Ureter (tissue), 1 donor: ENCODE data around the gene IL17RC. TPM values are rescaled to one million over a fixed set of nuclear protein-coding genes. Genes with fewer than 3 reads are reported as not detected.
"Not testable (repeated sequence)": the region's sequence is repeated elsewhere in the genome, so short reads cannot be mapped to it uniquely, and the experiment has no call there.

ENCODE experiments used
- DNase-seq: peaks from one replicate; pipeline ENCODE4 v3.0.0-alpha.2; 2020; ENCODE audit warnings: low spot score
- total RNA-seq: library from RNA; stranded (reverse); gene quantifications from one replicate; pipeline ENCODE4 v1.2.4, GENCODE V29; 2023
- donor health status: DM: yes; HTN: yes; CAD: no.

The IL17RC gene
- total RNA-seq, 1 donor from 2014 or later, result 34.0 TPM

DNA sequence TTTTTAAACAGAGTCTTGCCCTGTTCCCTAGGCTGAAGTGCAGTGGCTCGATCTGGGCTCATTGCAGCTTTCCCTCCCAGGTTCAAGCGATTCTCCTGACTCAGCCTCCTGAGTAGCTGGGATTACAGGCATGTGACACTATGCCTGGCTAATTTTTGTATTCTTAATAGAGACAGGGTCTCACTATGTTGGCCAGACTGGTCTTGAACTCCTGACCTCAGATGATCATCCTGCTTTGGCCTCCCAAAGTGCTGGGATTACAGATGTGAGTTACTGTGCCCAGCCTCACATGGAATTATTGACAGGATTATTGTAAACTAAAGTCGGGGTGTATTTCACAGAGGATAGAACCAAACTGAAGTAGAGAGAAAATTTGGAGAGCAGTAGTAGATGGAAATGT lies 21.2 kb upstream of the IL17RC start:
- DNase-seq, result not testable (repeated sequence)

DNA sequence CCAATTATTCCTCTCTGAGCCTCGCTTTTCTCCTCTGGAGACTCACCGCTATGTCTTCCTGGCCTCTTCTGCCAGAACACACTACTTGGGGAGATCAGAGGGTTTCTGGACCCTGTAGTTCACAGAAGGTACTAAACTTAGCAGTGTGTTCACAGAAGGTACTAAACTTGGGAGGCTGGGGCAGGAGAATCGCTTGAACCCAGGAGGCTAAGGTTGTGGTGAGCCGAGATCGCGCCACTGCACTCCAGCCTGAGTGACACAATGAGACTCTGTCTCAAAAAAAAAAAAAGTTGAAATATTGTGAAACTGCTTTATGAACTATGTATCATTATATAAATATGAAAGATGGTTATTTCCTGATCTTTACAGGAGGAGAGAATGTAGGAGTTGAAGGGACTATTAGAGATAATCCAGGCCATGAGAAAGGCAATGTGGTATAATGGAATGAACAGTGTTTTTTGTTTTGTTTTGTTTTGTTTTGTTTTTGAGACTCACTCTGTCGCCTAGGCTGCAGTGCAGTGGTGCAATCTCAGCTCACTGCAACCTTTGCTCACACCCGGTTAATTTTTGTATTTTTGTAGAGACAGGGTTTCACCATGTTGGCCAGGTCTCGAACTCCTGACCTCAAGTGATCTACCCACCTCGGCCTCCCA lies 20.0 kb upstream of the IL17RC start:
- not testable (repeated sequence) for DNase-seq

DNA sequence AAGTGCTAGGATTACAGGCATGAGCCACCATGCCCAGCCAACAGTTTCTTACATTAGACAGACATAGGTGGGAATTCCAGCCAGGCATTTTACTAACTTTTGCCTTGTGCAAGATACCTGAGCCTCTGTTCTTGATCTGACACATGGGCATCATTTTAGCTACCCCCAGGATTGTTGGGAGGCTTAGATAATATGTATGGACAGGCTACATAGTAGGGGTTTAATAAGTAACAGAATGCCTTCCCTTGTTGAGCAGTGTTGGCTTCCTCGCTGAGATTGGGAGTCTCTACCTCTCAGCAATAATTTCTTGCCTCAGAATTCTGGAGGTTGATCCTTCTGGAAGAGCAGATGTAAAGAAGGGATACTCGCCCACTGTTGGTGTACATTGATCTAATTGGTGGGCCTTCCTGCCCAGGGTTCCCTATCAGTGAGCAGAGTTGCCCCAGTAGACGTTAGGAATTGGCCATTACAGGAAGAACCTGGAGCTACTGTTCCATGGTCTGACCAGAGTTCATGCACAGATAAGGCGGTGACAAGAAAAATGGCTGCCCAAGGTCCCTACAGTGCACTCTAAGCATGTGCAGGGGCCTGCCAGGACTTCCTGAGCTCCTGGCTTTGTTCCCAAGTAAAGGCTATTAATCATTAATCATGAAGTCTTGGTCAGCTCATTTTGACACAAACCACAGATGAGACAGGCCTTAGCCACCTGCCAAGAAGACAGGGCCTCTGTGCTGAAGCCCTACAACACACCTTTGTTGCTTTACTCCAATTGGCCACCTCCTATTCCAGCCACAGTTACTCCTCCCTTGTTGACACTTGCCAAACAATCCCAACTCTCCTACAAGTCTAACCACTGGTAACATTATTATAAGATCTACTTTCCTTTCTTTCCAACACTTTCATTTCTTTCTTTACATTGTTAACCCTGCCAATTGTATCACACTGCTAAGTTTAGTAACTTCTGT lies 19.2 kb upstream of the IL17RC start:
- no peak for DNase-seq

DNA sequence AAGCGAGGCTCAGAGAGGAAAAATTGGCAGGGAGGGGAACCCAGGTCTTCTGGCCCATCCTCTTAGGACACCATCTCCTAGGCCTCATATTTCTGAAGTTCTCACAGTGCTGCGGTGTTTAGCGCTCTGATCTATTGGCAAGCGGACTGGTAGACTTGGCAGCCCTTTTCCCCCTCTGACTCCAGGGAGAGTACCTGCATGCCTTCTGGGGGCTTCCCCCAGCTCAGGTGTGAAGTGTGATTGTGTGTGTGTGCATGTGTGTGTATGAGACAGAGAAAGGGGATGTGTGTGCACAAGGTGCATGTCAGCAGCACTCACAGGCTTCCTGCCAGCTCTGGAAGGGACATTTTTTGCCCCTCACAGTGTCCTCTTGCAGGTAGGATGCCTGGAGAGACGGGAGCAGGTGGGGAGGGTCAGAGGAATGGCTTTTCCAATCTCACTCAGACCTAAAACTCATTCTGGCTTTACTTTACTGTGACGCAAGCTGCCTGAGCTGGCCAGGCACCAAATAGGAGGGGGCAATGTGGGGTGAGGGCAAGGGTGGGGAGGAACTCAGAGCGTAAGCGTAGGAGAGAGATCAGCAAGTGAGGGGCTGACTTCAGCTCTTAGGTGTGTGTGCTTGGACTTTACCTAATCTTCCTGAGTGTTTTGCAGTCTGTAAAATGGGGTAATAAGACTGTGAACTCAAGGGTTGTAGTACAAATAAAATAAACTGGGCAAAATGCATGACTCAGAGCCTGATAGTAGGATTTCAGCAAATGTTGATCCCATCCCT lies 18.2 kb upstream of the IL17RC start:
- DNase-seq, result no peak

DNA sequence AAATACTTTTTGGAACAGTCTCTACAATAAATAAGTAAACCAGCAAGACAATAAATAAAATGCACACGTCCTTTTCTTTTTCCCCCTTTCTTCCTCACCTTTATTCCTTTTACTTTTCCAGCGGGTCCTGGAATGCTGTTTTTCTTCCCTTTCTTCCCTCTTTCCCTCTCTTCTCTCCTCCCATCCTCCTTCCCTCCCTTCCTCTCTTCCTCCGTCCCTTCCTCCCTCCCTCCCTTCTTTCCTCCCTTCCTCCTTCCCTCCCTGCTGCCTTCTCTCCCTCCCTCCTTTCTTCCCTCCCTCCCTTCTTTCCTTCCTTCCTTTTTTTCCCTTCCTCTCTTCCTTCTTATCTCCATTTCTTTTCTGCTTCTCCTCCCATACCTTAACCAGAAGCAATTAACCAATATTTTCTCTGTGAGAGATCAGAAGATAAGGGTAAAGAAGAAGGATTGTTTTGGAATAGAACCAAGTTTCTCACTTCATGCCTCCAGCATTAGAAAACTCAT lies 17.6 kb upstream of the IL17RC start:
- no peak for DNase-seq

DNA sequence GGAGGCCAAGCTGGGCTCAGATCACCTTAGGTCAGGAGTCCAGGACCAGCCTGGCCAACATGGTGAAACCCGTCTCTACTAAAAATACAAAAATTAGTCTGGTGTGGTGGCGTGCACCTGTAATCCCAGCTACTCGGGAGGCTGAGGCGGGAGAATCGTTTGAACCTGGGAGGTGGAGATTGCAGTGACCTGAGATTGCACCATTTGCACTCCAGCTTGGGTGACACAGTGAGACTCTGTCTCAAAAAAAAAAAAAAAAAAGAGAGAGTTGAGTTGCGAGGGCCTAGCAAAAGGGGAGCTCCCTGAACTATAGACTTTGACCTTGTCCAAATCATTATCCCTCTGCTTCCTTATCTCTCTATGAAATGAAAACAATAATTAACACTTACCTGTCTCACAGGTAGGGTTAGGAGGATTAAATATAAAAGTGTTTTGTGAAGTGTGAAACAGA lies 15.9 kb upstream of the IL17RC start:
- not testable (repeated sequence) for DNase-seq

DNA sequence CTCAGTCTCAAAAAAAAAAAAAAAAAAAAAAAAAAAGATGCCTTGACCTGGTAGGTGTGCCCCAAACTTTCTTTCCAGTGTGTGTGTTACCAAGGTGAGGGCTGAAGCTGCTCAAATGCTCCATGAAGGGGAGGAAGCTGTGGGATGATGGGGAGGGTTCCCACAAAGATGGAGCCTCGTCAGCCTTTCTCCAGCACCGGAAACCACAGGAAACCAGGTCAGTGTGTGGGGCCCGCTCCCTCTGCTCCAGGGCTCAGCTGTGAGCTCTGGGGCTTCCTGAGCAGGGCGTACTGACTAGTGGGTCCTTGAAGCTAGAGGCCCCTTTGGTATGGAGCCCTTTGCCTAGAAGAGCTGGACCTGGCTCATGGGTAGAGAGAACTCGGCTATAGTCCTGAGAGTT lies 14.9 kb upstream of the IL17RC start:
- DNase-seq, result no peak

DNA sequence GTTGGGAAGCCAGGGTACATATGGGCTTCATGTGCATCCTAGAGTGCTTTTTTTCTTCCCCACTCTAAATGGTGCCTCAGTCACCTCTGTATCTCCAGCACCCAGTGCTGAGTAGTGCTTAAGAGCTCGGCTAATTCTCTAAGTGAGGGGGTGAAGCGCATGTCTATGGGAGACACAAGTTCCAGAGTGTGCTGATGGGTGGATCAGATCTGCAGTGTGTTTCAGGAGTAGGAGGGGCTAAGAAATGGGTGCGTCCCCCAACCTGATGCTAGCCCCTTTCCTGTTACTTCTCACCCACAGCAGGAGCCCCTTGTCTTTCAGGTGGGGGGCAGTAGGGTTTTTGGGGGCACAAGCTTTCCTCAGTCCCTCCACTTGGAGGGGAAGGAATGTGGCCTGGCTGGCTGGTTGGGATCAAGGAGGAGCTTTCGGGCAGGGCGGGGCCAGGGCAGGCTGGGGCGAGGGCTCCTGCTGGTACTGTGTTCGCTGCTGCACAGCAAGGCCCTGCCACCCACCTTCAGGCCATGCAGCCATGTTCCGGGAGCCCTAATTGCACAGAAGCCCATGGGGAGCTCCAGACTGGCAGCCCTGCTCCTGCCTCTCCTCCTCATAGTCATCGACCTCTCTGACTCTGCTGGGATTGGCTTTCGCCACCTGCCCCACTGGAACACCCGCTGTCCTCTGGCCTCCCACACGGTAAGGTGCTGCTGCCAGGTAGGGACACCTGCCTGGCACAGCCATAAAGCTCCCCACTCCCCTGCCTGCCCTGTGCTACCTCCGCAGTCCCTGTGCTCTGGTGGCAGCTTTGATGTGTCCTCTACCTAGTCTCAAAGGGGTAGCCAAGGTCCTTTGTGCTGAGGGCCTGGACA lies 14.3 kb upstream of the IL17RC start, which contains the start of gene IL17RE:
Gene IL17RE, plus strand, starts transcription at position 477 of the 866 bp plus-strand sequence. Its CDS starts 85 bp downstream, at position 562.
- DNase-seq, result peak; percentile 66

DNA sequence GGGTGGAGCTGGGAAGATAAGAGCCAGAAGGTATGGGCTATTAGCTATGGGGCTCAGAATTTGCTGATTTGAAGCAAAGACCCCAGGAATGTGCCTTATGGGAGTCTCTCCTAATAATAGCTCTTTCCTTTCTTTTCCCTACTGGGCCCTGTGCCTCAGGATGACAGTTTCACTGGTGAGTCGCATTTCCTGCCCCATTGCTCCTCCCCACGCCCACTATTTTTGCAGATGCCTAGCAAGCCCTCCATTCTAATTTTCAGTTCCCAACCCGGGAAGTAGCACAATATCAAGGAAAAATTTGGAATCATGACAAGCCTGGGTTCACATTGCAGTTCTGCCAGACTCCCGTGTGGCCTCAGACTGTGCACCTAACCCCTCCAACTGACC lies 13.7 kb upstream of the IL17RC start:
- DNase-seq, result no peak

DNA sequence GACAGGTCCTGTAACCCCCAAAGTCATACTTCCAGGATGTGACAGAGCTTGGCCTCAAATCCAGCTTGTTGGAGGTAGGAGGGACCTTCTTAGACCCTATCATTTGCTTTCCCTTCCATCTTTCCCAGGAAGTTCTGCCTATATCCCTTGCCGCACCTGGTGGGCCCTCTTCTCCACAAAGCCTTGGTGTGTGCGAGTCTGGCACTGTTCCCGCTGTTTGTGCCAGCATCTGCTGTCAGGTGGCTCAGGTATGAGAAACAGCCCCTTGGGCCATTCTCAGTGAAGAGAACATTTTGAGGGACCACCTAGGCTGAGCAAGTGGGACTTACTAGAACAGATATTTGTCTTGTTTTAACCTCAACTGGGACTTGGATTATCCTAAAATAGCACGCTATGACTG lies 13.0 kb upstream of the IL17RC start:
- no peak for DNase-seq

DNA sequence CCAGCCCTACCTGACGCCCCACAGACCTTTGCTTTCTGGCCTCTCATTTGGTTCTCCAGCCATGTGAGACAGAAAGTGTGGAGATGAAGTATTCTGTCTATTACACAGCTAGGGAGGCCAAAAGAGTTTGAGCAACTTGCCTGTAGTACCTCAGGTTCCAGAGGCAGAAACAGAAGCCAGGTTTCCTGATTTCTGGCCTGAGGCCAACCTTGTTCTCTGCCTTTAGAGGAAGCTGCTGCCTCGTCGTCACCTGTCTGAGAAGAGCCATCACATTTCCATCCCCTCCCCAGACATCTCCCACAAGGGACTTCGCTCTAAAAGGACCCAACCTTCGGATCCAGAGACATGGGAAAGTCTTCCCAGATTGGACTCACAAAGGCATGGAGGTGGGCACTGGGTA lies 10.4 kb upstream of the IL17RC start:
- no peak for DNase-seq

DNA sequence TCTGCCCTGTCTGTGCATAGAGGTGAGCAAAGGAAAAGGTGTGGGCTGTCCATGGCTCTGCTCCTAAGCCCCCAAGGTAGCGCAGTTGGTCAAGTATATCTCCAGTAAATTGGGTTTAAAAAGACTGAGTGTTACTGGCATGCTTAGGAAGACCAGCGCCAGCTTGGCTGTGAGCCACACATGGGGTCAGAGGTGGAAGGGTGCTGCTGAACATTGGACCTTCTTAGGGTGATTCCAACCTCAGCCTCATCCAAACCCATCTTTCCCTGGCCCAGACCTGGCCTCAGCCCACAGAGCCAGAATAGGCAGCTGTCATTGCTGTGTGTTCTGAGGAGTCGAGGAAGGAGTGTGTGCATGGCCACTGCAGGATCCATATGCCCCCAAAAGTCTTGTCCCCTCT lies 8.6 kb upstream of the IL17RC start:
- no peak for DNase-seq

DNA sequence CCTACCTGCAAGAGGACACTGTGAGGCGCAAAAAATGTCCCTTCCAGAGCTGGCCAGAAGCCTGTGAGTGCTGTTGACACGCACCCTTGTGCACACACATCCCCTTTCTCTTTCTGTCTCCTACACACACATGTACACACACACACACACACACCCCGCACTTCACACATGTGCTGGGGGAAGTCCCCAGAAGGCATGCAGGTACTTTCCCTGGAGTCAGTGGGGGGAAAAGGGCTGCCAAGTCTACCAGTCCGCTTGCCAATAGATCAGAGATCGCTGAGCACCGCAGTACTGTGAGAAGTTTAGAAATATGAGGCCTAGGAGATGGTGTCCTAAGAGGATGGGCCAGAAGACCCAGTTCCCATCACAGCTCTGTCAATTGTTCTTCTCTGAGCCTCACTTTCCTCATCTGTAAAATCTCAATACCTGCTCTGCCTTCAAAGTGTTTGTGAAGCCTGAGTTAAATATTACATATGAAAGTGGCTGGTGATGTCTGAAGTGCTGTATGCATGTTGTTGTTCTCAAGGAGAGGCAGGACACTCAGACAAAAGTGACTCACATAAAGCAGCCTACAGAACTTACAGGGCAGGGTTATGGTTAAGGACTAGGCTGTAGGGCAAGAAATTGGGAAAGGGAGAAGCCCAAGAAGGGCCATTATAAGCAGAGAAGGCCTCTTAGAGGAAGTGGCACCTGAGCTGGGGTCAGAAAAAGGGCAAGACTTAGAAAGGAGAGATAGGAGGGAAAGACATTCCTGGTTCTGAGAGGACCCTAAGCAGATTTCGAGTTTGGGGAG lies 7.5 kb upstream of the IL17RC start:
- no peak for DNase-seq

DNA sequence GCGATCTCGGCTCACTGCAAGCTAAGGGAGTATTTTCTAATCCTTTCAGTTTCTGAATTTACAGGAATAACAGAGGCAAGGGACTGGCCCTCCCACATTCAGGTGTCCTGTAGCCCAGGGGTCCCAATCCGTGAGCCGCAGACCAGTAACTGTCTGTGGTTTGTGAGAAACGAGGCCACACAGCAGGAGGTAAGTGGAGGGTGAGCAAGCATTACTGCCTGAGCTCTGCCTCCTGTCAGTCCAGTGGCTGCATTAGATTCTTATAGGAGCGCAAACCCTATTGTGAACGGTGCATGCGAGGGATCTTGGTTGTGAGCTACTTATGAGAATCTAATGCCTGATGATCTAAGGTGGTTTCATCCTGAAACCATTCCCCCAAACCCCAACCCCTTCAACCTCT lies 5.0 kb upstream of the IL17RC start:
- DNase-seq, result no peak

DNA sequence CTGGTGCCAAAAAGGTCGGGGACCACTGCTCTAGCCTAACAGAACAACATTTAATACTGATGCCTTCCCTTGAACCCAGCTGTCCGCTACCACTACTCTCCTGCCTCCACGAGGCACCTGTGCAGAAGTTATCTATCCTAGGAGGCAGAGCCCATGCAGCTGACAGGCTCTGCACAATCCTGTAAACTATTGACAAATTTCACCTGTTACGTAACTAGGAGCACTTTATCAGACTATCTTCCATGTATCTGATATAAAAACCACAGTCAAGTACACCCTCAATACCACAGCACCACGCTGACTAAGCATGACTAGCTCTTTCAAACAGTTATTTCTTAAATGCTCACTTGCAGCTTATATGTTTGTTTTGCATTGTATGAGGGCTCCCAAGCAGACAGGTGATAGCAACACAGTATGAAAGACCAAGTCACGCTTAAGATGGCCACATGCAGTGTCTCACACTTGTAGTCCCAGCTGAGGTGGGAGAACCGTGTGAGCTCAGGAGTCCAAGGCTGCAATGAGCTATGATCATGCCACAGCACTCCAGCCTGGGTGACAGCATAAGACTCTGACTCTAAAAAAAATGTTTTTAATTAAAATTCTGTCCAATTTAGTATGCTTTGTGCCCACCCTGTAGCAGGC lies 4.5 kb upstream of the IL17RC start:
- no peak for DNase-seq

DNA sequence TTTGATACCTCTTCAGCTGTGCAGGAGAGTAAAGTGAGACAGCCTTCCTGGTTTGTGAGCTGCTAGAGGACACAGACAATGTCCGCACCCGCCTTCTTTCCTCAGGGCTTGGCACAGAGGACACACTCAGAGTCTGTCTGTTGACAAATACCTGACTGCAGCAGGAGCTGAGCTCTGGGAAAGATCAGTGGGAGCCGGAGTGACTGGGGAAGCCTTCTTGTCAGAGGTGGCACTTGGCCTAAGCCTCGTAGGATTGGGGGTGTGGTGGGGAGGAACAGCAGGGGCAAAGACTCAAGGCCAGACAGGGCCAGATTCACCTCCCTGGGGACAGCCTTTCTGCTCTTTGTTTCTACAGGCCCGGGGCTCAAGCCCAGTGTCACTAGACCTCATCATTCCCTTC lies 3.3 kb upstream of the IL17RC start:
- no peak for DNase-seq

DNA sequence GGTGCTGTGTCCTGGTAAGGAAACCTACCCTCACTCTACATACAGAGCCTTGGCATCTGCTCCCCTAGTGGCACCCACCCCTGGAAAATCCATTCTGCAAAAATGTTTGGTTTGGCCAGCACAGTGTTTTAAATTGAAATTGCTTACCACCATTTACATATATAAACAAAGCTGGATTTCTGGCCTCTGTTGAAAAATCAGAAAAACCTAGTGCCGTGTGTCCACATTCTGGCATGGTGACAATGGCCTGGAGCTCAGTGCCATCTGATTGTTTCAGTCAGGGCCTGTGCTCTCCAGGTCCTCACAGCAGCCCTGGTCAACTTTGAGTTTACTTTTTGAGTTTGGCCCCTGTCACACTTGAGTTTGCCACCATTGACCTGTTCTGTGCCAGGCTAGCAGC lies 2.9 kb upstream of the IL17RC start:
- DNase-seq, result no peak

DNA sequence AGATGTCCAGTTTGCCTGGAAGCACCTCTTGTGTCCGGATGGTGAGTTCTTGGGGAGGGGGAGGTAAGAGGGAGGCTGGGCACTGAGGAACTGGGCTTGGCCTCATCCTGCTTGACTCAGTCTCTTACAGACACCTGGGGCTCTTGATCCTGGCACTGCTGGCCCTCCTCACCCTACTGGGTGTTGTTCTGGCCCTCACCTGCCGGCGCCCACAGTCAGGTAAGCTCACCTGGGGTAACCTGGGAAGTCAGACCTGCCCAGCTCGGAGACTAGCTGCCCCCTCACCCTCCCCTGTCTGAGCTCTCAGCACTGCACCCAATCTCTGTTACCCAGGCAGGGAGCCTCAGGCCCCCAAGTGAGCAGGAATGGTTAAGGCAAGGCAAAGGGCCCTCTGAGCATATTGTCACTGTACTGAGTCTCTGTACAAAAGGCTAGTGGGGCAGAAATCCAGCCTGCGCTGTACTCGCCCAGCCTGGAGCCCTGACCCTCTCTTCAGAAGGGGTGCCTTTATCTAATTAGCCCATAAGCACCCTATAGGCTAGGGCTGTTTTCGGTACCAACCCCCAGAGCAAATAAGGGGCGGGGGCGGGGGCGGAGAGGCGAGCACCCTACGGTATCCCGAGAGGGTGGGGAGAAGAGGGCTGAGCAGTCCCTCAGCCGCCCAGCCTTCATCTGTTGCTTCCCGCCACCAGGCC lies 2.2 kb upstream of the IL17RC start:
- no peak for DNase-seq
